GM23248 (cell line): Measurements from ENCODE around the gene ZNF862. TPM values are rescaled to one million over a fixed set of nuclear protein-coding genes. Genes with fewer than 3 reads are reported as not detected.

Experiments used
- DNase-seq: peaks from one replicate; pipeline ENCODE4 v3.0.0-alpha.2; 2015
- H2AFZ ChIP-seq: fragments of 200-600 bp; sonication (generic); 2 replicates; pipeline ENCODE4 v1.6.1; 2016; ENCODE audit warnings: antibody characterized with exemption
- H3F3A ChIP-seq: fragments of 200-600 bp; sonication (generic); 2 replicates; pipeline ENCODE4 v1.6.1; 2016; ENCODE audit warnings: mild to moderate bottlenecking, antibody characterized with exemption, mixed run types; ENCODE audit not compliant: insufficient read depth
- H3K27ac ChIP-seq: fragments of 200-600 bp; sonication (generic); 2 replicates; pipeline ENCODE4 v1.5.1; 2016; ENCODE audit warnings: mild to moderate bottlenecking
- H3K27me3 ChIP-seq: fragments of 200-600 bp; sonication (generic); replicated peaks from 2 replicates; pipeline ENCODE4 v1.6.1; 2016; ENCODE audit warnings: mild to moderate bottlenecking; ENCODE audit not compliant: insufficient read depth
- H3K36me3 ChIP-seq: fragments of 200-600 bp; sonication (generic); 2 replicates; pipeline ENCODE4 v1.6.1; 2016; ENCODE audit warnings: low read depth, mild to moderate bottlenecking
- H3K4me1 ChIP-seq: fragments of 200-600 bp; sonication (generic); 2 replicates; pipeline ENCODE4 v1.6.1; 2016; ENCODE audit warnings: mild to moderate bottlenecking; ENCODE audit not compliant: insufficient read depth
- H3K4me2 ChIP-seq: fragments of 200-600 bp; sonication (generic); one replicate; pipeline ENCODE4 v1.6.1; 2016; ENCODE audit warnings: mild to moderate bottlenecking; ENCODE audit not compliant: unreplicated experiment
- H3K4me3 ChIP-seq: fragments of 200-600 bp; sonication (generic); 2 replicates; pipeline ENCODE4 v1.5.1; 2016; ENCODE audit warnings: mild to moderate bottlenecking
- H3K79me2 ChIP-seq: fragments of 200-600 bp; sonication (generic); 2 replicates; pipeline ENCODE4 v1.6.1; 2016; ENCODE audit warnings: mild to moderate bottlenecking; ENCODE audit not compliant: insufficient read depth
- H3K9ac ChIP-seq: fragments of 200-600 bp; sonication (generic); 2 replicates; pipeline ENCODE4 v1.6.1; 2016; ENCODE audit warnings: mild to moderate bottlenecking
- H3K9me2 ChIP-seq: fragments of 200-600 bp; sonication (generic); 2 replicates; pipeline ENCODE4 v1.6.1; 2016; ENCODE audit warnings: mixed run types, mild to moderate bottlenecking, moderate library complexity; ENCODE audit not compliant: insufficient read depth
- H3K9me3 ChIP-seq: fragments of 200-600 bp; sonication (generic); one replicate; pipeline ENCODE4 v1.6.1; 2017; ENCODE audit warnings: low read depth
- H4K20me1 ChIP-seq: fragments of 200-600 bp; sonication (generic); 2 replicates; pipeline ENCODE4 v1.6.0; 2016; ENCODE audit not compliant: insufficient read depth
- EZH2 ChIP-seq: fragments of 200-600 bp; sonication (generic); IDR thresholded peaks from 2 replicates; pipeline ENCODE4 v1.6.1; 2018; ENCODE audit warnings: antibody characterized with exemption, mild to moderate bottlenecking; ENCODE audit not compliant: insufficient read depth, poor library complexity, severe bottlenecking
- EZH2phosphoT487 ChIP-seq: fragments of 200-600 bp; sonication (generic); IDR thresholded peaks from 2 replicates; pipeline ENCODE4 v1.6.1; 2018; ENCODE audit warnings: antibody characterized with exemption, moderate library complexity, mild to moderate bottlenecking, low read depth; ENCODE audit not compliant: insufficient read depth
- WGBS, 2 experiments: methylation state at CpG; one replicate each; pipeline ENCODE4 v1.1.6; 2015 to 2017; ENCODE audit warnings: low lambda C conversion rate in 2 of 2, low coverage in 1 of 2; ENCODE audit errors: missing lambda C conversion rate in 2 of 2; 5-methylcytosine and 5-hydroxymethylcytosine counted together
- in situ Hi-C: fragments of 300-500 bp; cut with MboI; formaldehyde crosslinking; loops from 2 replicates; pipeline ENCODE4 v1.15.0; 2020
- polyA plus RNA-seq: library from polyadenylated mRNA; unstranded; fragments of >200 nt; fragmentation: Nextera tagmentation; extraction: Ambion mirVana; gene quantifications from 2 replicates; pipeline ENCODE4 v1.2.1, GENCODE V29; 2016
- total RNA-seq: library from RNA; depleted of rRNA; stranded (reverse); fragments of >200 nt; shearing (Covaris generic); gene quantifications from 2 replicates; pipeline ENCODE4 v1.2.3, GENCODE V29; 2014

ZNF862 gene
- total and polyA plus RNA-seq, 2 experiments from 2014 or later = 3.5 to 9.7 TPM

DNA sequence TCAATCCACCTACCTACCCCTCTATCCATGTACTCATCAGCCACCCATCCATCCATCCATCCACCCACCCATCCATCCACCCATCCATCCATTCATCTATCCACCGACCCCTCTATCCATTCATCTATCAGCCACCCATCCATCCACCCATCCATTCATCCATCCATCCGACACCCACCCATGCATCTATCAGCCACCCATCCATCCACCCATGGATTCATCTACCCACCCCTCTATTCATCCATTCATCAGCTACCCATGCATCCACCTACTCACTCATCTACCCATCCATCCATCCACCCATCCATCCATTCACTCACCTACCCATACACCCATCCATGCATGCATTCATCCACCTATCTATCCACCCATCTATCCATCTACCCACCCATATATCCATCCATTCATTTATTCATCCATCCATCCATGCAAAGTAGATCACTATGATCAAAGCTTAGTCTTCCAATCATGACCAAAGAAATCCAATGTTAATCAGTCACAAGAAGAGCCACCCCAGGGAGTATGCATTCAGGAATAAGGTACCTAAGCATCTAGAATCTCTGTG lies 37.1 kb upstream of the ZNF862 start:
- no peaks in the 10 kb centered on the region for H3K79me2 ChIP-seq
- H2AFZ ChIP-seq = no peak overlapping the region
- no peak overlapping the region for H3K4me2 ChIP-seq
- WGBS, 2 experiments = 83 to 100% methylated on average over 1 to 2 of the region's 2 CpGs
- DNase-seq = no peak
- no peaks in the 10 kb centered on the region for H3F3A ChIP-seq
- no peaks in the 10 kb centered on the region for H4K20me1 ChIP-seq
- in situ Hi-C loops = no loop called here
- H3K4me1 ChIP-seq = no peaks in the 10 kb centered on the region
- no peak overlapping the region for H3K9ac ChIP-seq
- no peaks in the 10 kb centered on the region for H3K9me3 ChIP-seq
- H3K9me2 ChIP-seq = no peaks in the 10 kb centered on the region
- no peak overlapping the region for H3K27ac ChIP-seq
- TF ChIP-seq EZH2 (no peak), EZH2phosphoT487 (no peak)
- H3K36me3 ChIP-seq = no peaks in the 10 kb centered on the region
- H3K27me3 ChIP-seq = no peaks in the 10 kb centered on the region
- H3K4me3 ChIP-seq = no peak overlapping the region

DNA sequence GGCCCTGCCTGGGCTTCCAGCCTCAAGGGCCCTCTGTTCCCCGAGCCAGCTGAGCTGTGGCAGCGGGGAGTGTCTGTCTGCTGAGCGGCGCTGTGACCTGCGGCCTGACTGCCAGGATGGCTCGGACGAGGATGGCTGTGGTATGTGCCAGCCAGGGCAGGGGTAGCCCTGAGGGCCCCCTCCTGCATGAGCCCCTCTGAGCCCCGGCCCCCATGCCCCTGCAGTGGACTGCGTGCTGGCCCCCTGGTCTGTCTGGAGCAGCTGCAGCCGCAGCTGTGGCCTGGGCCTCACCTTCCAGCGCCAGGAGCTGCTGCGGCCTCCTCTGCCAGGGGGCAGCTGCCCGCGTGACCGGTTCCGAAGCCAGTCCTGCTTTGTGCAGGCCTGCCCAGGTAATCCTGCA lies 36.4 kb upstream of the ZNF862 start:
- no peaks in the 10 kb centered on the region for H3F3A ChIP-seq
- 88 to 94% methylated on average over 13 to 15 of the region's 16 CpGs for WGBS, 2 experiments

DNA sequence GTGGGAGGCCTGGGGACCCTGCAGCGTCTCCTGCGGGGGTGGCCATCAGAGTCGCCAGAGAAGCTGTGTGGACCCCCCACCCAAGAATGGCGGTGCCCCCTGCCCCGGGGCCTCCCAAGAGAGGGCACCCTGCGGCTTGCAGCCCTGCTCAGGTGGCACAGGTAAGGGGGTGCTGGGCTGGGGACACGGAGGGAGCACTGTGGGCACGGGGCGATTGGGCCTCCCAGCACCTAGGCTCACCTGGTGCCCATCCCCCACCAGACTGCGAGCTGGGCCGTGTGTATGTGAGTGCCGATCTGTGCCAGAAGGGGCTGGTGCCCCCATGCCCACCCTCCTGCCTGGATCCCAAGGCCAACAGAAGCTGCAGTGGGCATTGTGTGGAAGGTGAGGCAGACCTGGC lies 35.2 kb upstream of the ZNF862 start:
- in situ Hi-C loops = no loop called here
- Histone ChIP-seq H3K9me3 (no peaks in the 10 kb centered on the region), H3K36me3 (no peaks in the 10 kb centered on the region), H2AFZ (no peak overlapping the region), H3K4me1 (no peaks in the 10 kb centered on the region), H3K4me3 (no peak overlapping the region), H3K9me2 (no peaks in the 10 kb centered on the region), H3K27me3 (no peaks in the 10 kb centered on the region), H3K9ac (no peak overlapping the region), H4K20me1 (no peaks in the 10 kb centered on the region), H3K79me2 (no peaks in the 10 kb centered on the region), H3K27ac (no peak overlapping the region), H3F3A (no peaks in the 10 kb centered on the region), H3K4me2 (no peak overlapping the region)
- no peak for DNase-seq
- TF ChIP-seq EZH2phosphoT487 = no peak
- TF ChIP-seq EZH2 = no peak
- WGBS, 2 experiments = 69 to 78% methylated on average over 5 of the region's 12 CpGs

More for the DNA sequence above, 36.4 kb upstream of the ZNF862 start:
- Histone ChIP-seq H3K27ac (no peak overlapping the region), H3K79me2 (no peaks in the 10 kb centered on the region), H3K4me1 (no peaks in the 10 kb centered on the region), H4K20me1 (no peaks in the 10 kb centered on the region), H3K9me2 (no peaks in the 10 kb centered on the region), H3K9ac (no peak overlapping the region), H2AFZ (no peak overlapping the region), H3K9me3 (no peaks in the 10 kb centered on the region), H3K36me3 (no peaks in the 10 kb centered on the region), H3K27me3 (no peaks in the 10 kb centered on the region), H3K4me3 (no peak overlapping the region), H3K4me2 (no peak overlapping the region)
- no peak for TF ChIP-seq EZH2
- TF ChIP-seq EZH2phosphoT487 = no peak
- no peak for DNase-seq
- in situ Hi-C loops = no loop called here

DNA sequence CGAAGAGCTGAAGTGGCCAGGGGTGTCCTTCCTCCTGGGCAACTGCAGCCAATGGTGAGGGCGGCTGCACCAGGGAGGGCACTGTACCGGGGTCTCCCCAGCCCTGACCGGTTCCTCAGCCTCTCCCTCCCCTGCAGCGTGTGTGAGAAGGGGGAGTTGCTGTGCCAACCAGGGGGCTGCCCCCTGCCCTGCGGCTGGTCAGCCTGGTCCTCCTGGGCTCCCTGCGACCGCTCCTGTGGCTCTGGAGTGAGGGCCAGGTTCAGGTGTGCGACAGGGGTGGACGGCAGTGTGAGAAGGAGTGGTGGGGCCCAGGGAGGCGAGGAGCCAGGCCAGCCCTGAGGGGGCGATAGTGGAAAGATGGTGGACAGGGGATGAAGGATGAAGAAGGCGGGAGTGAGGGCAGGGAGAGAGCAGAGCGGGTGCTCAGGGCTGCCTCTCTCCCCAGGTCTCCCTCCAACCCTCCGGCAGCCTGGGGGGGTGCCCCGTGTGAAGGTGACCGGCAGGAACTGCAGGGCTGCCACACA lies 34.6 kb upstream of the ZNF862 start:
- Histone ChIP-seq H3K4me1 (no peaks in the 10 kb centered on the region), H3K36me3 (no peaks in the 10 kb centered on the region), H3K27ac (no peak overlapping the region), H3K4me2 (no peak overlapping the region), H3K27me3 (no peaks in the 10 kb centered on the region), H3K9ac (no peak overlapping the region), H3K9me2 (no peaks in the 10 kb centered on the region), H4K20me1 (no peaks in the 10 kb centered on the region), H3F3A (no peaks in the 10 kb centered on the region), H3K79me2 (no peaks in the 10 kb centered on the region), H2AFZ (no peak overlapping the region), H3K4me3 (no peak overlapping the region), H3K9me3 (no peaks in the 10 kb centered on the region)
- 58 to 61% methylated on average over 11 to 15 of the region's 17 CpGs for WGBS, 2 experiments
- DNase-seq = no peak
- in situ Hi-C loops = no loop called here
- TF ChIP-seq EZH2phosphoT487 (no peak), EZH2 (no peak)

DNA sequence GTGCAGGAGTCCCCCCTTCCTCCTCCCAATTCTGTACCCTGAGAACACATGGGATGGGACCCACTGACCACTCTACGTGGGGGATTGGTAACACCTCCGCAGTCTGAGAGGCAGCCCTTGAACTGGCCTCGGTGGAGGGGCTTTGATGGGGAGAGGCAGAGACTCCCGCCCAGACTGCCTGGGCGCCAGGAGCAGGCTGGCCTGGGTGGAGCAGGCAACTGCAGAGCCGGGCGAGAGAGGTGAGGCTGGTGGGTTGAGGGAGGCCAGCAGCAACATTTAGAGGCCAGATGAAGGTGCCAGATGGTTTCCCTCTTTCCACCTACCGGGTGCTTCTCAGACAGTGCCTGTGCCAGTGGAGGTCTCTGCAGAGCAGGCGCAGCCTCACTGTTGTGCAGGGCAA lies 34.1 kb upstream of the ZNF862 start:
- WGBS, 2 experiments = 59 to 60% methylated on average over 9 of the region's 9 CpGs
- in situ Hi-C loops = no loop called here
- H3K4me3 ChIP-seq = no peak overlapping the region

More for the DNA sequence above, 34.1 kb upstream of the ZNF862 start:
- Histone ChIP-seq H2AFZ (no peak overlapping the region), H3K4me1 (no peaks in the 10 kb centered on the region), H3K79me2 (no peaks in the 10 kb centered on the region), H3K4me2 (no peak overlapping the region), H3K27ac (no peak overlapping the region), H3F3A (no peaks in the 10 kb centered on the region), H3K9ac (no peak overlapping the region), H3K9me3 (no peaks in the 10 kb centered on the region), H4K20me1 (no peaks in the 10 kb centered on the region), H3K36me3 (no peaks in the 10 kb centered on the region), H3K27me3 (no peaks in the 10 kb centered on the region), H3K9me2 (no peaks in the 10 kb centered on the region)
- no peak for TF ChIP-seq EZH2phosphoT487
- no peak for TF ChIP-seq EZH2
- no peak for DNase-seq
